Muscle of leg (tissue), 11 donors: ENCODE measurements around the gene ACTR1A. TPM values are rescaled to one million over a fixed set of nuclear protein-coding genes. Genes with fewer than 3 reads are reported as not detected.

Experiments
- DNase-seq: peaks from one replicate; pipeline ENCODE4 v3.0.0; 2013
- H3K27ac ChIP-seq: one replicate; pipeline ENCODE4 v1.5.1; 2013; ENCODE audit warnings: mild to moderate bottlenecking, low read length, control low read depth
- H3K27me3 ChIP-seq: one replicate; pipeline ENCODE4 v1.6.1; 2013; ENCODE audit warnings: low read length; ENCODE audit not compliant: control insufficient read depth, insufficient read depth
- H3K36me3 ChIP-seq: one replicate; pipeline ENCODE4 v1.6.1; 2013; ENCODE audit warnings: low read length; ENCODE audit not compliant: control insufficient read depth, insufficient read depth
- H3K4me1 ChIP-seq: one replicate; pipeline ENCODE4 v1.6.1; 2013; ENCODE audit warnings: low read length; ENCODE audit not compliant: control insufficient read depth, insufficient read depth
- H3K4me3 ChIP-seq: one replicate; pipeline ENCODE4 v1.5.1; 2013; ENCODE audit warnings: low read length, control low read depth
- H3K9me3 ChIP-seq: replicated peaks from 2 replicates; pipeline ENCODE4 v1.6.1; 2013; ENCODE audit warnings: low read depth, low read length; ENCODE audit not compliant: control insufficient read depth
- WGBS: methylation state at CpG from one replicate; pipeline ENCODE4 v1.1.5; 2013; ENCODE audit warnings: missing lambda C conversion rate; ENCODE audit not compliant: insufficient coverage; 5-methylcytosine and 5-hydroxymethylcytosine counted together
- polyA plus RNA-seq, 8 donors: library from polyadenylated mRNA; unstranded; fragments of 120-200 nt; gene quantifications; one replicate each; pipeline versions ENCODE4 v1.2.1 to v1.2.3, GENCODE V29; 2013; ENCODE audit warnings: inconsistent platforms in 1 of 8, low replicate concordance in 1 of 8; ENCODE audit not compliant: insufficient read length in 8 of 8, insufficient read depth in 1 of 8
- total RNA-seq: library from RNA; stranded (reverse); fragments of 120-200 nt; gene quantifications from one replicate; pipeline ENCODE4 v1.2.4, GENCODE V29; 2013

The ACTR1A gene
- total and polyA plus RNA-seq, 9 donors: 64.4 to 85.5 (median 80.0) TPM

- Histone ChIP-seq H3K27ac (peak within 1 kb of the TSS; percentile 79), H3K9me3 (no peaks in the 10 kb centered on the region), H3K27me3 (peaks cover 16% of the 10 kb centered on the region), H3K4me1 (peaks cover 27% of the 10 kb centered on the region), H3K36me3 (no peaks in the 10 kb centered on the region), H3K4me3 (peak within 1 kb of the TSS; percentile 84)
- under 1% methylated on average over 42 of the region's 52 CpGs for WGBS
- DNase-seq: peak; percentile 99
Observed at GRCh38 chr10:102432162-102432950, 70.2 kb downstream of the ACTR1A start, which contains the start of gene CUEDC2. TSS of gene CUEDC2 (minus strand) at chr10:102432574. CDS start at chr10:102425188, 7,386 bp downstream.

- peak overlapping the region; percentile 84 for H3K4me3 ChIP-seq
- no peaks in the 10 kb centered on the region for H3K36me3 ChIP-seq
- DNase-seq: no peak
- H3K4me1 ChIP-seq: peaks cover 27% of the 10 kb centered on the region
- WGBS: 10% methylated on average over 4 of the region's 4 CpGs
- H3K27ac ChIP-seq: peak overlapping the region; percentile 79
- no peaks in the 10 kb centered on the region for H3K9me3 ChIP-seq
- H3K27me3 ChIP-seq: peaks cover 16% of the 10 kb centered on the region
Observed at GRCh38 chr10:102431452-102432124, 70.9 kb downstream of the ACTR1A start.

GRCh38 chr10:102429468-102429867, 73.0 kb downstream of the ACTR1A start:
- H3K9me3 ChIP-seq: no peaks in the 10 kb centered on the region
- WGBS: 89% methylated on average over 6 of the region's 8 CpGs
- DNase-seq: no peak
- peaks cover 13% of the 10 kb centered on the region for H3K4me1 ChIP-seq
- H3K36me3 ChIP-seq: peaks cover 5% of the 10 kb centered on the region
- H3K27me3 ChIP-seq: peaks cover 7% of the 10 kb centered on the region
- H3K27ac ChIP-seq: no peak overlapping the region
- H3K4me3 ChIP-seq: no peak overlapping the region

Other genes starting within 250 kb of the ACTR1A start
- gene NFKB2, start 107.0 kb downstream of the ACTR1A start, total RNA-seq: 13.2 TPM
- gene NFKB2, start 107.0 kb downstream of the ACTR1A start, polyA plus RNA-seq: 10 to 100 TPM; 14.2 to 21.2 (median 16.9) TPM
- gene PSD, start 83.9 kb downstream of the ACTR1A start, total RNA-seq: 6.1 TPM
- 10 to 100 TPM in 2 of 8 donors, 1 to 10 TPM in 6; 6.4 to 11.0 (median 7.2) TPM for gene PSD, start 83.9 kb downstream of the ACTR1A start, polyA plus RNA-seq
- gene FBXL15, start 81.9 kb downstream of the ACTR1A start, total RNA-seq: 5.3 TPM
- gene FBXL15, start 81.9 kb downstream of the ACTR1A start, polyA plus RNA-seq: 1 to 10 TPM; 6.4 to 9.7 (median 7.4) TPM
- 44.9 TPM for gene CUEDC2, start 70.1 kb downstream of the ACTR1A start, total RNA-seq
- 10 to 100 TPM; 55.4 to 65.3 (median 62.4) TPM for gene CUEDC2, start 70.1 kb downstream of the ACTR1A start, polyA plus RNA-seq
- gene C10orf95, start 51.2 kb downstream of the ACTR1A start, total RNA-seq: not detected
- under 1 TPM in 7 of 8 donors, not detected in 1; 0.14 to 0.41 (median 0.27) TPM for gene C10orf95, start 51.2 kb downstream of the ACTR1A start, polyA plus RNA-seq
- 5.1 TPM for gene SUFU, start 1.3 kb upstream of the ACTR1A start, total RNA-seq
- gene SUFU, start 1.3 kb upstream of the ACTR1A start, polyA plus RNA-seq: 10 to 100 TPM; 10.6 to 21.5 (median 17.4) TPM
- 35.2 TPM for gene TRIM8, start 141.8 kb upstream of the ACTR1A start, total RNA-seq
- 10 to 100 TPM; 71.1 to 96.6 (median 80.3) TPM for gene TRIM8, start 141.8 kb upstream of the ACTR1A start, polyA plus RNA-seq
- gene ARL3, start 211.7 kb upstream of the ACTR1A start, total RNA-seq: 7.6 TPM
- 10 to 100 TPM; 12.3 to 15.8 (median 14.0) TPM for gene ARL3, start 211.7 kb upstream of the ACTR1A start, polyA plus RNA-seq
- gene SFXN2, start 211.9 kb upstream of the ACTR1A start, total RNA-seq: 6.6 TPM
- 1 to 10 TPM; 4.2 to 7.4 (median 6.1) TPM for gene SFXN2, start 211.9 kb upstream of the ACTR1A start, polyA plus RNA-seq
- 30.7 TPM for gene WBP1L, start 241.2 kb upstream of the ACTR1A start, total RNA-seq
- gene WBP1L, start 241.2 kb upstream of the ACTR1A start, polyA plus RNA-seq: 10 to 100 TPM; 35.9 to 57.3 (median 48.9) TPM